ENCODE results near the gene KCNMA1.
"Not testable (repeated sequence)": the region's sequence is repeated elsewhere in the genome, so short reads cannot be mapped to it uniquely, and the experiment has no call there.

The KCNMA1 gene

DNA sequence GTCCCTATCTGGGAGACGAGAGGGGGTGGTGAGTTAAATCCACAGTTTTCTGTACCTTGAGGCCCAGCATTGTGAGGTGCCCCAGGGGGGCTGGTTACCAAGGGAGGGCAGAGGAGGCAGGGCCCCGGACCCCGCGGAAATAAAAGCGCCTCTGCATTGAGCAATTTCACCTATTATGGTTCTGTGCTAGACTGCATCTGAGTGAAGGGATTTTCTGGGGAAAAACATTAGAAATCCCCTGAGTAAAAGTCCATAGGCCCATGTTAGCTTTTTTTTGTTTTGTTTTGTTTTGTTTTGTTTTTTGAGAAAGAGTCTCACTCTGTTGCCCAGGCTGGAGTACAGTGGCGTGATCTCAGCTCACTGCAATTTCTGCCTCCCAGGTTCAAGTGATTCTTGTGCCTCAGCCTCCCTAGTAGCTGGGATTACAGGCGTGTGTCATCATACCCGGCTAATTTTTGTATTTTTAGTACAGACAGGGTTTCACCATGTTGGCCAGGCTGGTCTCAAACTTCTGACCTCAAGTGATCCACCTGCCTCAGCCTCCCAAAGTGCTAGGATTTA lies 225.0 kb downstream of the KCNMA1 start:
- FAIRE-seq, result not testable (repeated sequence)

DNA sequence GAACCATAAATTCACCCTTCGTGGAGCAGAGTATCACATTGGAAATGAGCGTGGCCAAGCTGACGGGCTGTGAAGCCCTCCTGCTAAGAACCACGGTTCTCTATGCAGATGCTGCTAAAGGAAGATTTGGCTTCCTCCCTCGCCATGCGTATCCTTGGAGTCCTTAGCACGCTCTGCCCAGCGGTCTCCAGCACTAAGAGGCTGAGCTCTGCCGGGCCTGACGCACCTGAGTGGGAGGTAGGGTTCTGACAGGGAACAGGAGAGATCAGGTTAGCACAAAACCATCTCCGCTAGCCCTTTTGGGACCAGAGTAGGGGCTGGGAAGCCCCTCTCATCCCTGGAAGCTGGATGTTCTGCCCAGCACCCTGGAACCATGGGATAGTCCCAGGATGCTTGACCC lies 225.8 kb downstream of the KCNMA1 start:
- no peak for FAIRE-seq

GRCh38 chr10:77410523-77410922 lies 227.1 kb downstream of the KCNMA1 start:
- no peak for FAIRE-seq

DNA sequence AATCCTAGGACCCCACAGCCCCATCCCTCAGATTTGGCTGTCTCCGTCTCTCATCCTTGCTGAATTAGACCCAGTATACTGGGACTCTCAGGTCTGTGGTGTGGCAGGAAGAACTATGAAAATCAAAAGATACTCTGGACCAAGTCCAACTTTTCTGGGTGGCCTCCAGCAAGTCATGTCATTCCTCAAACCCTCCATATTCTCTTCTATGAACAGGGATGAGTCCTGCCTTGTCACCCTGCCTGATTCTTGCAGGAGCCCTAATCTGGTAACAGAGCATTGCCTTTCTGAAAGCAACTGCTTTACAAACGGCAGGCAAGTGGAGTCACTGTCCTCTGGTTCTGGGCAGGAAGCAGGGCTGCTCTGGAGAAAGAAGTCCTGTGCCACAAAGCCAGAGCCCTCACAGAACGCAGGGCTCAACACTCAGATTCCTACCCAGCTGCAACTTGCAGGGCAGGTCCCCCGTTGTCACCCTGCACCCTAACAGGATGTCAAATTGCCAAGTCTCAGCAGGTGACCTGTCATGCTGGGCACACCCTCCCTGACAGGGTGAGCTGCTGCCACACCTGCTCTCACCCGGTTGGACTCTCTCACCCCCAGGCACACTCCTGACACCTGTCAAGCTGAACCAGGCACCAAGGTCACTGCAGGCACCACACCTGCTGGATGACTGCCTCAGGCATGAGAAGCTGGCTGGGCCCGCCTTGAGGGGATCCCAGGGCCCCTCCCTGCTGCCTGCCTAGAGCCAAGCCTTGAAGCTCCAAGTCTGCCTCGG lies 227.7 kb downstream of the KCNMA1 start:
- no peak for FAIRE-seq

DNA sequence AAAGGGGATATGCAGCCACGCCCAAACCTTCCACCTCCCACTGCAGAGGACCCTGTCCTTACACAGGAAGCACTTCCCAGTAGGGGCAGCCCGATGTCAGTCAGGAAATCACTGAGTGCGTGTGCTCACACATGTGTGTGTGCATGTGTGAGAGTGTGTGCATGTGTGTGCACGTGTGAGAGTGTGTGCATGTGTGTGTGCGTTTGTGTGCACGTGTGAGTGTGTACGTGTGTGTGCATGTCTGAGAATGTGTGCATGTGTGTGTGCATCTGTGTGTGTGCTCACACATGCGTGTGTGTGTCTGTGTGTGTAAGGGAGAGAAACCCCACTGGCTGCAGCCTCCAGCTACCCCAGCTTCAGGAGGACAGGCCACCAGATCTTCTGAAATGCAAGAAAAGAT lies 229.3 kb downstream of the KCNMA1 start:
- FAIRE-seq, result no peak

GRCh38 chr10:77406764-77407430 lies 230.7 kb downstream of the KCNMA1 start:
- FAIRE-seq, result no peak

DNA sequence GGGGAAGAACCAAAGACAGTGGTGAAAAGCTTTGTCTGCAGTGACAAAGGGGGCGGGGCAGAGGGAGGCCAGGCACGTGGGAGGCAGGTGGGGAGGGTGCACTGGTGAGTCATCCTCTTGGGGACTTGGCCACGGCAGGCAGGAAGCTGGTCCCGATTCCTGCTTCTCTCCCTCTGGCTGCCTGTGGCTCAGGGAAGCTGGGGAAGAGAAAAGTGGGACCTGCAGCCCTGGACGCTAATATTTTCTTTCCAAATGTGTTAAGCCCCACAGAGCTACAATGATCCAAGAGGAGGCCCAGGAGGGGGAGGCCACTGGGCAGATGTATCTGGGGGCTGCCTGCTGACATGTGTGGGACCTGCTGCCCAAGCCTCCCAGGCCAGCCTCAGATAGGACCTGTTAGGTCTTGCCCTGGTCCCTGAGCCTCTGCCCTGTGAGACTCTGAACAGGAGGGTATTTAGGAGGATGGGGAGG lies 231.8 kb downstream of the KCNMA1 start:
- no peak for FAIRE-seq

DNA sequence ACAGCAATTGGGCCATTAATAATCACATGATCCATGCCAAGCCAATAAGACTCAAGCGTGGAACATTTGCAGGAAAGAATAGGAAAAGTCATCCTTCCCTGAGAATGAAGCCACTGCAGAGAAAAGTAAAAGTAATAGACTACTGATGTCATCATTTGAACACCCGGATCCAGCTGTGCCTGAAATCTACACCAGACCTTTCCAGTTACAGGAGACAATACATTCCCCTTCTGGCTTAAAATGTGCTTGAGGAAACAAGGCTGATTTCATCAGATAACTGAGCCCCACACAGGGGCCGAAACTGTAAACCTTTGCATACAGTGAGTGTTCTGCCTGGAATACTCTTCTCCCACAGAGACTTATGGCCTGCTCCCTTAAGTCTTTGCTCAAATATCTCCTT lies 232.8 kb downstream of the KCNMA1 start:
- no peak for FAIRE-seq

- no peak for FAIRE-seq
Observed at GRCh38 chr10:77403761-77404160, 233.8 kb downstream of the KCNMA1 start.

DNA sequence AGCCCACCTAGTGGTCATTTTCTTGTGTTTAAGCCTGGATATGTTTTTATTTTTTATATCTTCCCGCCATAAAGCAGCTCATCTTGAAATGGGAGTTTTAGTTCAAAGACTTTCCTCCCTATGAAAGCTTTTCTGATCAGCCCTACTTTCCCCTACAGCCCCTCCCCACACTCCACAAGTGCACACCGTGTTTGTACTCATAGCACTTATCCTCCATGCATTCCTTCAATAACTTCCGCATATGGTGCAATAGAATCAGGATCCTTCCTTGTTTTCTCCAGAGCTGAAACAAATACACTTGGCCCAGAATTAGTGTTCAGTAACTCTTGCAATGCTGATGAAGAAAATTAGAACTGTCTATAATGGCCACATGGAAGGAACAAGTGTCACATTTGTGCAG lies 235.9 kb downstream of the KCNMA1 start:
- no peak for FAIRE-seq

DNA sequence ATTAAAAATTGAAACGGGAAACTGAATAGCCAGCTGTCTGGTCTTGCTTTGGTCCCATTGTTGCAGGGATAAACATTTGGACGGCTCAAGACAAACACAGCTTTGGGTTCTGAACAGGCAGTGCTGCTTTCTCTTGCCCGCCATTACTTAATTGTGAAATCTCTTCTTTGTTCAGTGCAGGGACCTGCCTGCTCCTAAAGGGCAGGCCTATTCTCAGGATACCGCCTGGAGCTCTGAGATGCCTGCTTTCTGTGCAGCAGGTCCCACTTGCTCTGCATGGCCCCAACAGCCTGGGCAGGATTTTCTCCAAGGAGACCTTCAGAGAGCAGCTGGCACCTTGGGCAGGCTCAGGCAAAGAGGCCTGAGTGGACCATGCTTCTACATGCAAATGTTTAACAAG lies 237.6 kb downstream of the KCNMA1 start:
- FAIRE-seq, result no peak

GRCh38 chr10:77398986-77399755 lies 238.4 kb downstream of the KCNMA1 start:
- FAIRE-seq, result no peak

DNA sequence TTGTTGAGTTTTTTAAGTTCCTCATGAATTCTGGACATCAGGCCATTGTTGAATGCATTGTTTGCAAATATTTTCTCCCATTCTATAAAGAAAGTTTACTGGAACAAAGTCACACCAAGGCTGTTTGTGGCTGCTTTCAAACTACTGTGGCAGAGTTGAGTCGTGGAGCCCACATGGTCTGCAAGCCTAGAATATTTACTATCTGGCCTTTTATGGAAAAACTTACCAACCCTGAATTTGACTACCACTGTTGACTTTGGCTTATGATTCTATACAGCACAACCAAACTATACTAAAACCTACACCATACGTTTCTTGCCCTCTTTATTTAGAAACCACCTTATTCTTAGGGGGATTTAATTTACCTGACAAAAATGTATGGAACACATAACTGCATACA lies 239.1 kb downstream of the KCNMA1 start:
- no peak for FAIRE-seq

DNA sequence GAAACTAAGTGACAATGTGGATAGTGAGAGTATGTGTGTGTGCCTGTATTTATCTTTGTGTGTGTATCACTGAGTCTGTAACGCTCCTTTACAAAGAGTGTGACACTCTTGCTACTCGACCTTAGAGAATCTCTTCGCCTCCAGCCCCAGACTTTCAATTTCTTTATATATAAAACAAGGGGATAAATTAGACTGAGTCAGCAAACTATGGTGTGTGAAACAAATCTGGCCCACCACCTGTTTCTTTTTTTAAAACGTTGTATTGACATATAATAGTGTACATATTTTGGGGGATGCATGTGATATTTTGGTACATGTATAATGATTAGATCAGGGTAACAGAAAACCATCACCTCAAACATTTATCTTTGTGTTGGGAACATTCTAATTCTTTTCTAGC lies 240.5 kb downstream of the KCNMA1 start:
- no peak for FAIRE-seq

GRCh38 chr10:77396290-77396689 lies 241.3 kb downstream of the KCNMA1 start:
- FAIRE-seq, result no peak

DNA sequence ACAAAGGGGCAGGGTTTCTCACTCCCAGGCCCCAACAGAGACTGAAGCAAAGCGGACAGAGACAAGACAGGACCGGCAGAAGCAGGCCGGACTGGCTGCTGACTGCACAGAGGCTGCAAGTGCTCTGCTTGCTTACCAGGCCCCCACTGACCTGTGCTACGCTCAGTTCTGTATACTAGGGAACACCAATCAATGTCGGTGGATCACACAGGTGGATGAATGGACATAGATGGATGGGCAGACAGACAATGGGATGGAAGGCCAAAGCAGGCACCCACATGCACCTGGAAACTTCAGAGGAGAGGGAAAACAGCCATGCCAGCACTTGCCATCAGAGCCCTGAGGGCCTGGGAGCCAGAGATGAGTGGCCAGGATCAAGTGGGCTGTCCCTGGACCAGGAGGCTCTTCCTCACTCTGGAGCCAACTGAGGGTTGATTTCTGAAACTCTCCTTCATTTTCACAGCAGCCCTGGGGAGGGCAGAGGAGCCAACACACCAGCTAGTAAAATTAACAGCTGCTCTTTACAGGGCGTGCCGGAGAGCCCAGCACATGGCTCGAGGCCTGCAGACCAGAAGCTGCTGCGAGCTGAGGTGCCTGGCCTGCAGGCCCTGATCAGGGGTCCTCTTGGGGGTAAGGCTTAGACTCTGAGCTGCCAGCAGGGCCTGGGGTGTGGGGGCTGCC lies 243.6 kb downstream of the KCNMA1 start:
- FAIRE-seq, result no peak

GRCh38 chr10:77393411-77393810 lies 244.2 kb downstream of the KCNMA1 start:
- no peak for FAIRE-seq

- FAIRE-seq, result no peak
Observed at GRCh38 chr10:77392851-77393250, 244.8 kb downstream of the KCNMA1 start.

DNA sequence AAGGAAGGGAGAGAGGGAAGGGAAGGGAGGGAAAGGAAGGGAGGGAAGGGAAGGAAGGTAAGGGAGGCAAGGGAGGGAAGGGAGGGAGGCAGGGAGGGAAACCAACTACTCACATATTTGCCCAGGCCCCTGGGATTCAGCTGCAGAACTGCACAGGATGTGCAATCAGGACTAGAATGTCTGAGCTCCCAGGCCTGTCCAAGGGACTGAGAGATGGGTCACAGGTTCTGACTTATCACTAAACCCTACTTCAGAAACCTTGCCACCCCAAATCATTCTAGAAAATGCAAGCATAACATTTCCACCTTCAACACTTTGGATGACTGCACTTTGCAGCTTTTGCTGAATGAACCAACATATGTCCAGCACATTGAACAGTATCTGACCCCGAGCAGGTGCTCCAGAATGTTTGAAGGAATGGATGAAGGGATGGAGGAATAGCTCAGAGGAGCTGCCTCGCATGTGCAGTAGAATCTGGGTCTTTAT lies 245.3 kb downstream of the KCNMA1 start:
- FAIRE-seq, result no peak

- FAIRE-seq, result no peak
Observed at GRCh38 chr10:77391605-77392235, 245.9 kb downstream of the KCNMA1 start.

GRCh38 chr10:77390481-77390891 lies 247.1 kb downstream of the KCNMA1 start:
- FAIRE-seq, result no peak

DNA sequence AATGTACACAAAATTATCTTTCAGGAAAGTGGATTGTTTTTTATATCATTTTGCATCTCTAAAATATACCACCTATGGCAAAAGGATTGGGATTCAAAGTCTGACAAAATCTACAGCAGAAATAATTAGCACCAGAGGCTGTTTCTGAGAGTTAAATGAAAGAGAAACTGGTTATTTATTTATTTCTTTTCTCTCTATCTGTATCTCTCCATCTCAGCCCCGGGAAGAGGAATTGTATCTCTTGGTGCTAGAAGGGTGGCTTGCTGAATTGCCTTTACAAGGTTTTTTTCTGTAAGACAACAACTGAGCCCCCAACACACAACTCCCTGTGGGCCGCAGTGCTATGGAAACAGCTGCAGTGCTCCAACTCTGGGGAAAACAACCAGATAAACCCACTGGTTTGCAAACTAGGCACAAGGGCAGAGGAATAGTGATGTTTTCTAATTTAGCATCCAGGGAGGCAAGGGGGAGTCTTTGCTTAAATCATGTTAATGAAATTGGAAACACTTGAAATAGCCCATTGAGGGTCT lies 249.0 kb downstream of the KCNMA1 start:
- FAIRE-seq, result no peak

All from colon (tissue), 2 donors.